GM18858 (cell line): ENCODE data around the gene ITGB7.
A peak's percentile ranks its signal among the peaks of the same experiment; 100 is the strongest.
"Not testable (repeated sequence)": the region's sequence is repeated elsewhere in the genome, so short reads cannot be mapped to it uniquely, and the experiment has no call there.

Source experiments
- ATAC-seq: cut with Tn5 transposase; IDR thresholded peaks from one replicate; pipeline ENCODE4 v1.9.1; 2021; ENCODE audit not compliant: unreplicated experiment

Gene ITGB7

DNA sequence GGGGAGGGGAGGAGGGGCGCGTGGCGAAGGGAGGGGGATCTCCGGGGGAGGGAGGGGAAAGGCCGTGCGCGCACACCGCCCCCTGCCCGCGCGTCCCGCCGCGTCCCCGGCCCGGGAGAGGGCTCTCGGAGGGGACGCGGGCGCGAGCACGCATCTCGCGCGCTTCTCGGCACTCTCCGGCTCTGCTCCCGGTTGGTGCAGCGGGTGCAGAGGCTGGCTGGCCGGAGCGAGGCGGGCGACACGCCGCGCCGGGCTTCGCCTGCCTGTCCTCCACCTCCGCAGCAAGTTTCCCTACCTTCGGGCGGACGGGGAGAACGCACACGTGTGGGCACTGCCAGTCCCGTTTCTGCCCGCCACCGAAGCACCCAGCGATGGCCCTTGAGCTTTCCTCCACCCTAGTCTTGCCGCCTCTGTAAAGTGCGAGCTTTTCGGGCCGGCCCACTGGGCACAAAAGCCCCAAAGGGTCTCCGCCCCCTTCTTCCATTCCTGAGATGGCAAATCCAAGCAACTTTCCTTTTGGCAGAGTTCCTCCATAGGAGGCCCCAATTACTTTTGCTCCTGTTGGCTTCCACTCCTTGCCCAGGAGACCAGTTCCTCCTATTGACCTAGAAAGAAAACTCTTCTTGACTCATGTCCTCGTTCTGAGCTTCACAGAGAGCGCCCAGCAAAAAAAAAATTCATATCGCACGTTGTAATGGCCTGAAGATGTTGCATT, 26.0 kb downstream of the ITGB7 start:
- peak; percentile 14 for ATAC-seq

DNA sequence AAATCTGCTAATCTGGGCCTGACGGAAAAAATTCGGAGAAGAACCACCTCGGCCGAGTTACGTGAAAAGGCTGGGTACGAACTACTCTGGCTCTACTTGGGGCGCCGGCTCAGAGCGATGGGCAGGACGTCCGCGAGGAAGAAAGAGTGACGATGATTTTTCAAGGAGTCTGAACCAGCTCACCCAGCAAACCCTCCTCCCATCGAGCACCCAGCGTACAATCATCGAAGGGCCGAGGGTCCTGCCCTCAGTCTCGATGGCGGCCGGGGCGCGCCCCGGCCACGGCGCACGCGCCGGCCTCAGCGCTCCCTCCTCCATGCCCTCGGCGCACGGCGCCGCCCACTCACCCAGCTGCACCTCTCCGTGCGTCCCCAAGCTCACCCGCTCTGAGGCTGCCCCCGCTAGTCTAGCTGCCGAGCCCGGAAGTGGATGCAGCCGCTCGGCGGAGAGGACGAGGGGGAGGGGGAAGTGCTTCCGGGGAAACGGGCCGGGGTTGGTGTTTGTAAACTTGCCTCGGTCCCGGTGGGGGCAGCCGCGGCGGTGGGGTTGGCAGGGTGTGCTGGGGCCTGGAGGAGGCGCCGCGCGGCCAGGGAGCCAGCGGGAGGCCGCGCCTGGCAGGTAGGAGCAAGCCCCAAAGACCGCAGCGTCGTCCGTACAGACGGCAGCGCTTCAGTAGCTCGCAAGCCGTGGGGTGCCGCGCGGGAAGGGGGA, 26.7 kb downstream of the ITGB7 start, which contains the start of the genes CSAD and ZNF740:
CSAD (minus strand) TSS at position 706 of the 711 bp plus-strand sequence. CDS start 7,455 bp downstream, outside the sequence.
ZNF740 (plus strand) TSS at position 503 of the 711 bp plus-strand sequence. CDS start 1,262 bp downstream, outside the sequence.
- ATAC-seq, result peak; percentile 62

GRCh38 chr12:53179687-53180219, 27.3 kb downstream of the ITGB7 start:
- ATAC-seq, result peak; percentile 9

- ATAC-seq, result not testable (repeated sequence)
Measured at GRCh38 chr12:53178803-53179202, 28.2 kb downstream of the ITGB7 start.

GRCh38 chr12:53177447-53177846, 29.6 kb downstream of the ITGB7 start:
- not testable (repeated sequence) for ATAC-seq

- no peak for ATAC-seq
Measured at GRCh38 chr12:53176750-53177149, 30.3 kb downstream of the ITGB7 start.

DNA sequence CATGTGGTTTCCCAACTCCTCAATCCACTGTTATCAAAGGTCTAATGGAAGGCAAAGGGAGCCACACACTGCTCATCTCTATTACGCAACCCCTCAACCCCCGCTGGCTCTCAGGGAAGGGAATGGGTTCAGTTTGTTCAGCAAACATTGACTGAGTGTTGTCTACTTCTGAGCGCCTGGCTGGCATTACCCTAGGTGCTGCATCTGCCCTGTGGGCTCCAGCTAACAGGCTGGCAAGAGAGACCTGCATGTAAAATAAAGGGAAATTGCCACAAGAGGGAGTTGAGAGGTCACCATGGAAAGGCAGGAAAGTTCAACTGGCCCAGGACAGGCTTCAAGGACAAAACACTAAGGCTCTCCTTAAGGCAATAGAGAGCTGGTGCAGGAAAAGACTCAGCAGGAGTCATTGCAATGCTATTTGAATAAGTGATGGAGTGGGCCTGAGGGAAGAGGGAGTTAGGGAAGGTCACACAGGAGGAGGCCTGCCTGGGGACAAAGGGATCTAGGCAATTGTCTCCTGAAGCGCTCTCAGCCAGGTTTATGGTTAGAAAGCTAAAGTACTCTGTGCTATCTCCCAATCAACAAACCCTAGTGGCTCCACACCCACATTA, 32.1 kb downstream of the ITGB7 start:
- ATAC-seq, result no peak

GRCh38 chr12:53173085-53173715, 33.9 kb downstream of the ITGB7 start:
- no peak for ATAC-seq

DNA sequence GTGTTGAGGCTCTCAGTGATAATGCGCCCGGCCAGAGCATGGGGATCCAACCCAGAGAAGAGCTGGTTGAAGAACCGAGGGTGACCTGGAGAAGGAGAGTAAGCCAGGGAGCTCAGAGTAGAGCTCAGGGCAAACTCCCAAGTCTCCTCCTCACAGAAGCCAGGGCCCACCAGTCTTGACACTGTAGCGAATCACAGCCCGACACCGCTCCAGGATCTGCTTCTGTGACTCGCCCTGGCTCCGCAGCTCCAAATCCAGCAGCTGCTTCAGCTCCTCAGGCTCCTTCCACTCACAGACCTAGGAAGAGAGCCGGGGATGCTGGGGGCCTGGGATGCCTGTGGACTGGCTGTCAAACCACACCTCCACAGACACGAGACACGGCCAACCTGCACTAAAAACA, 34.7 kb downstream of the ITGB7 start:
- ATAC-seq, result no peak

DNA sequence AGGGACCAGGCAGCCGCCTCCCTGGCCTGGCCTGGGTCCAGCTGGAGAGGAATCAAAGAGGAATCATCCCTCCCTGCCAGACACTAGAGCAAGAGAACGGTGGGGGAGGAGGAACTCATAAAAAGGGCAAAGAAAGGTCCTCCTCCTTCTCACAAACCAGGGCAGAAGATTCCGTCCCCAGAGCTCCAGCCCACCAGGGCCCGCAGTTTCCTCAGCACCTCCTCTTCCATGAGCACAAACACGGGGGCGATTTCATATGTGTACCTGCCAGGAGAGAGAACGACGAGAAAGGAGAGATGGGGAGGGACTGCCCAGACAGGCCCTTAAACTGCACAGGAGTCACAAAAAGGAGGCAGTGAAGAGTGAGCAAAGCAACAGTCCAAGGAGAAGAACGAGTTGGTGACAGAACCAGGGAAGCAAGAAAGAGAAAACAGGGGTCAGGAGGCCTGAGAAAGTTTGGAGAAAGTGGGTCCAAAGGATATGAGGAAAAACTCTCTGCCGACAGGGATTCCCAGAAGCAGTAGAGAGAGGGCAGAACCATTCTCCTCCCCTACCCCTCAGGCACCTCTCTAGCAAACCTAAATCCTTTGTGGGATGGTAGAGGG, 35.2 kb downstream of the ITGB7 start:
- ATAC-seq, result no peak

- no peak for ATAC-seq
Measured at GRCh38 chr12:53170876-53171724, 36.0 kb downstream of the ITGB7 start.

GRCh38 chr12:53170215-53170614, 36.8 kb downstream of the ITGB7 start:
- ATAC-seq, result no peak

DNA sequence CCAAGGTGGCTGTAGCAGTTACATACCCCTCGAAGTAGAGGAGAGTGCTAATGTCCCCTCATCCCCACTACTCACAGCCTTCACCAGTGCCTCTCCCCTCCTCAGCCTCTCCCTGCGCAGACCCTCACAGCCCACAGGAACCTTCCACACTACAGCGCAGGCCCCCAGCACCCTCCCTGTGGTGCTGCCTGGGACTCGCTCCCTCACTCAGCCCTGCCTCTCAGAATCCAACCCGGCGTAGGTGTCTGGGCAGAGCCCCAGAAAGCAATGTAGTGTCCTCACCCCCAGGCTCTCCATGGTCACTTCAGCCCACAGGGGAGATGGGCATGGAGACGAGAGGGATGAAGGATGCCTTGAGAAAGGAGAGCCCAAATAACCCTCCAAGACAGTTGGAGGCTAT, 37.4 kb downstream of the ITGB7 start:
- ATAC-seq, result no peak

GRCh38 chr12:53166837-53167236, 40.2 kb downstream of the ITGB7 start:
- no peak for ATAC-seq

DNA sequence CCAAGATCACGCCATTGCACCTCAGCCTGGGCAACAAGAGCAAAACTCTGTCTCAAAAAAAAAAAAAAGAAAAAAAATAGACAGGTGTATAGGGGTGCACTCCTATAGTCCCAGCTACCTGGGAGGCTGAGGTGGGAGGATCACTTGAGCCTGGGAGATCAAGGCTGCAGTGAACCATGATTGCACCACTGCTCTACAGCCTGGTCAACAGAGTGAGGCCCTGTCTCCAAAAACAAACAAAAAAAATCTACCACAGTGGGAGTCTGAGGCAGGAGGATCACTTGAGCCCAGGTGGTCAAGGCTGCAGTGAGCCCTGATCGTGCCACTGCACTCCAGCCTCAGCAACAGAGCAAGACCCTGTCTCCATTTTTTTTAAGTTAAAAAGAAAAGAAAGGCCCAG, 44.0 kb downstream of the ITGB7 start:
- ATAC-seq, result not testable (repeated sequence)

GRCh38 chr12:53161119-53161911, 45.7 kb downstream of the ITGB7 start:
- no peak for ATAC-seq

- ATAC-seq, result no peak
Measured at GRCh38 chr12:53160673-53161072, 46.4 kb downstream of the ITGB7 start.

DNA sequence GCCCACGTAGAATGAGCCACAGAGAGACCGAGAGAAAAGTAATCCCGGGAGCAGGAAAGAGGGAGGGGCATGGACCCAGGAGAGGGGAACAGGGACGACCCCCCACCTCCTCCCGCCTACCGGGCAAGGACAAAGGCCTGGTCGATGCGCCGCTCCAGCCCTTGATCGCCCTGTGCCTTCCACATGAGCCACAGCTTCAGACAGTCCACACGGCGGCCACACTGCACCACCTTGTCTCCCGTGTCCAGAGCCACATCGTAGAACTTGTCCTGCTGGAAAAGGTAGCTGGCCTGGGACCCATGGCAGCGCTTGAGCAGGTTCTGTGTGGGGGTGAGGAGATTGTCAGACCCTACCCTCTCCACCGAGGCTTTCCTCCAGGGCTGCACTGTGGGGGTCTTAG, 47.1 kb downstream of the ITGB7 start:
- ATAC-seq, result no peak
